ENCODE data around the gene COQ5.

DNA sequence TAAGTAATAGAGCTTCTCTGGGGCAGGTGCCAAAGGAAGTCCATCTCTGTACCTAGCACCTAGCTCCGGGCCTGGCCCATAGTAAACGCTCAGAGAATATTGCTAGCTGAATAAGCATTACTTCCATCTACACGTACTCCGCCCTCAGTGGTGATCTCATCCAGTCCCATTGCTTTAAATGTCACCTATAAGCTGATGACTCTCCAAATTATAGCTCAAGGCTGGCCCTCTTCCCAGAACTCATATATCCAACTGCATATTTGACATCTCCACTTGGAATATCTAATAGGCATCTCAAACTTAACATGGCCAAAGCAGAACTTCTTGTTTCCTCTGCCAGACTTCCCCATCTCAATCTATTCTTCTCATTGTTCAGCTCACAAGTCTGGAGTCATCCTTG is 39.9 kb downstream of the COQ5 start:
- TF ChIP-seq POLR2AphosphoS5 (IDR thresholded peaks at IDR 0.05; ENCODE audit: low read depth, low read length) (no peak), TAF1 (IDR thresholded peaks at IDR 0.05; ENCODE audit: borderline replicate concordance, insufficient read depth, low read length) (no peak), SIN3A (IDR thresholded peaks at IDR 0.05; ENCODE audit: borderline replicate concordance, insufficient read depth, low read length) (no peak), FOXP2 (optimal IDR thresholded peaks at IDR 0.05; ENCODE audit: borderline replicate concordance, extremely low read depth, extremely low read length, insufficient read depth) (no peak)

Data from PFSK-1 (cell line).